Kidney tubule cell (primary cell): ENCODE results near the gene PHYKPL.
"Not testable (repeated sequence)": the region's sequence is repeated elsewhere in the genome, so short reads cannot be mapped to it uniquely, and the experiment has no call there.

Source experiments
- DNase-seq: peaks from one replicate; pipeline ENCODE4 v3.0.0-alpha.2; 2018; ENCODE audit warnings: low spot score

Gene PHYKPL

GRCh38 chr5:178239626-178240301 is 7.2 kb upstream of the PHYKPL start:
- not testable (repeated sequence) for DNase-seq

- no peak for DNase-seq
These were observed 6.3 kb upstream of the PHYKPL start for GRCh38 chr5:178238711-178239592.

GRCh38 chr5:178238313-178238635 is 5.7 kb upstream of the PHYKPL start:
- no peak for DNase-seq

- peak; percentile 35 for DNase-seq
These were observed 5.1 kb upstream of the PHYKPL start for GRCh38 chr5:178237431-178238312.

- DNase-seq, result peak; percentile 55
These were observed 4.1 kb upstream of the PHYKPL start for GRCh38 chr5:178236679-178237078.

- DNase-seq, result no peak
These were observed 3.5 kb upstream of the PHYKPL start for GRCh38 chr5:178236126-178236525.

- DNase-seq, result no peak
These were observed 3.0 kb upstream of the PHYKPL start for GRCh38 chr5:178235588-178235974.

GRCh38 chr5:178234750-178235587 is 2.4 kb upstream of the PHYKPL start:
- peak; percentile 55 for DNase-seq

GRCh38 chr5:178234121-178234749 is 1.6 kb upstream of the PHYKPL start:
- DNase-seq, result no peak

- DNase-seq, result no peak
These were observed 373 bp upstream of the PHYKPL start for GRCh38 chr5:178232920-178233429.

- no peak for DNase-seq
These were observed 971 bp downstream of the PHYKPL start for GRCh38 chr5:178231539-178232123.

GRCh38 chr5:178230879-178231538 is 1.6 kb downstream of the PHYKPL start:
- no peak for DNase-seq

- no peak for DNase-seq
These were observed 2.7 kb downstream of the PHYKPL start for GRCh38 chr5:178229861-178230260.

GRCh38 chr5:178229111-178229510 is 3.5 kb downstream of the PHYKPL start:
- not testable (repeated sequence) for DNase-seq

- DNase-seq, result no peak
These were observed 4.0 kb downstream of the PHYKPL start for GRCh38 chr5:178228609-178229008.

GRCh38 chr5:178227929-178228328 is 4.7 kb downstream of the PHYKPL start:
- no peak for DNase-seq

- peak; percentile 30 for DNase-seq
These were observed 5.4 kb downstream of the PHYKPL start for GRCh38 chr5:178227138-178227659.

GRCh38 chr5:178225174-178225573 is 7.4 kb downstream of the PHYKPL start:
- no peak for DNase-seq

GRCh38 chr5:178224403-178224802 is 8.2 kb downstream of the PHYKPL start:
- no peak for DNase-seq
